H4 (cell line): ENCODE results near the gene ISL2. TPM values are rescaled to one million over a fixed set of nuclear protein-coding genes. Genes with fewer than 3 reads are reported as not detected.
"Not testable (repeated sequence)": the region's sequence is repeated elsewhere in the genome, so short reads cannot be mapped to it uniquely, and the experiment has no call there.

Experiments used
- DNase-seq: peaks from one replicate; pipeline ENCODE4 v3.0.0-alpha.2; 2015; ENCODE audit warnings: low spot score
- total RNA-seq: library from RNA; depleted of rRNA; stranded (reverse); fragments of >200 nt; shearing (Covaris generic); gene quantifications from 2 replicates; pipeline ENCODE4 v1.2.3, GENCODE V29; 2014; rRNA removed

ISL2 gene
- total RNA-seq, result 2.3 and 4.2 TPM in 2 replicates

DNA sequence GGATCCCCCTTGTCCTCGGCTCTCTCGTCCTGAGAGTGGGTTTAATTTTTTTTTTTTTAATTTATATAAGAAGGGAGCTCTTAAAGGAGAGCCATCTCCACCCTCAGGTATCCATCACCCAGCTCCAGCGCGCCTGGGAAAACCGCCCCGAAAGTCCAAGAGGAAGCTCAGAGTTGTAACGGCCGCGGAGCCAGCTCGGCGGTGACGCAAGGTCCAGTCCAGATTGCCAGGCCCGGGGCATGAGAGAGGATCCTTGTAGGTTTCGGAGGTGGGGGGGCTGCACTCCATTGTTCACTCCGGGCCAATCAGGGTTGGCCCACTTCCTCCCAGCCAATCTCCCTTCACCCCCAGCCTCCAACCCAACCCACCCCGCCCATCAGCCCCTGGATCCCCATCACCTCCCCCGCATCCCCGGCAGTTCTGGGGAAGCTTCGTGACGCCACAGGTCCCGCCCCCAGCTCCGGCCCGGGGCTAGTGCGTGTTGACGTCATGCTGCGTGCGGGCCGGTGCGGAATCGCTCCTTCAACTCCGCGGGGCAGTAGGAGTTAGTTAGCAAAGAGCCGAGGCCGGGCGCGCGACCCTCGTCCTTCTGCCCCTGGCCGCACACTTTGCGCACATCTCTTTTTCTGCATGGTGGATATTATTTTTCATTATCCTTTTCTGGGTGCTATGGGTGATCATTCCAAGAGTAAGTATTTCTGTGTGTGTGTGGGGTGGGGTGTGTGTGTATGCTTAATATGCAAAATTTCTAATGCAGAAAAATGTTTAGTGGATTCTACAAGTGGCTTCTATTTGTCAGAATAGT lies at the start of gene ISL2:
Gene ISL2 (plus strand): TSS at position 520 of the 805 bp plus-strand sequence. CDS start 111 bp downstream, at position 631.
- DNase-seq, result peak; percentile 93

DNA sequence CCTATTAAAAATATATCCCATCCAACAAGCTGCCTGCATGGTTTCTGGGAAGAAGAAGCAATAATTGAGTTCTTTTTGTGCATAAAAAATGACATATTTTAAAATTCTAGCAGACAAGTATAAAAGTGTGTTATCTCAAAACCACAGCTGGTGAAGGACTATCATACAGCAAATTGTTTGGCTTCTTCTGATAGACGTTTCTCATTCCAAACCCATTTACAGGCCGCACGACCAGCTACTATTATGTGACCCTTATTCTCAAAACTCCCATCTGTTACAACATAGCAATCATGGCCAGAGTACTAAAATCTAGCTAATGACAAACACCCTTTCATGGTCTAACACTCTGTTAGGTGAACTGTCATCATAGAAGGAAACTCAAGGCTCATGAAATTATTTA lies 47.0 kb upstream of the ISL2 start:
- DNase-seq, result no peak

DNA sequence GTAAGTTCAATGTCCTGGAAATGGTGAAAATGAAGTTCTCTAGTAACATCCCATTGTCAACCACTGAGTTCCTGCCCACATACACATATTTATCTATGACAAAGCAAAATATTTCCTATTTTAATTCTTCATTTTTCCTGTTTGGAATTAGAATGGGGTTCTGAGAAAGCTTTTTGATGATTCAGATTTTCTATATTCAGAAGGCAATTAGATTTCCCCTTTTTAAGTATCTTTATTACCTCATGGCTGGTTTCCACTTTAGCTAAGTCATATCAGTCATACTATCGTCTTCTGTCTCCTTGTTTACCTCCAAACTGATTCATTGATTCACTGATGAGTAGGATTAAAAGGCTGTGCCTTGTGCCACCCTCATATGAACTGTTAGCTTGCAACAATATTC lies 43.2 kb upstream of the ISL2 start:
- no peak for DNase-seq

DNA sequence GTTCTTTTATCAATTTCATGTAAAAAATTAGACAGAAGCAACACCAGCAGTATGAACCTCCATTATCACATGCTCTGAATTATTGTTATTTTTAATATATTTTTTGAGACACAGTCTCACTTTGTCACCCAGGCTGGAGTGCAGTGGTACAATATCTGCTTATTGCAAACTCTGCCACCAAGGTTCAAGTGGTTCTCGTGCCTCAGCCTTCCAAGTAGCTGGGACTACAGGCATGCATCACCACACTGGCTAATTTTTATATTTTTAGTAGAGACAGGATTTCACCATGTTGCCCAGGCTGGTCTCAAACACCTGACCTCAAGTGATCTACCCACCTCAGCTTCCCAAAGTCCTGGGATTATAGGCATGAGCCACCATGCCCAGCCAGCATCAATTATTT lies 42.1 kb upstream of the ISL2 start:
- DNase-seq, result not testable (repeated sequence)

DNA sequence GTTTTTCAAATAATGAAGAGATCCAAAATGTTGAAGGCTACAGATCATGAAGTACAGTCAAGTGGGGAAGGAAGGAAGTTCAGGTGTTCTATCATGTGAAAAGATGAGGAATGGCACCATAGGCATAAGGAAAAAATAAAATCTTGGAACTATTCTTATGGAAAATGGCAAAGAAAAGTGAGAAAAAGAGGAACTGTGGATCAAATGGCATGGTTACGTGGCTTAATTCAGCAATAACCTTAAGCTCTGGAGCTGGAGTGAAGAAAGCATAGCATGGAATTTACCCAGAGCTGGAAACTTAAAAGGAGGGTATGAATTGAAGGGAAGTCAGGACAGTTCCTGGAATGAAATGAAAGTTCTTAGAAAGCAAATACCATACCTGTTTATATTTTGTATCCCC lies 39.7 kb upstream of the ISL2 start:
- no peak for DNase-seq

DNA sequence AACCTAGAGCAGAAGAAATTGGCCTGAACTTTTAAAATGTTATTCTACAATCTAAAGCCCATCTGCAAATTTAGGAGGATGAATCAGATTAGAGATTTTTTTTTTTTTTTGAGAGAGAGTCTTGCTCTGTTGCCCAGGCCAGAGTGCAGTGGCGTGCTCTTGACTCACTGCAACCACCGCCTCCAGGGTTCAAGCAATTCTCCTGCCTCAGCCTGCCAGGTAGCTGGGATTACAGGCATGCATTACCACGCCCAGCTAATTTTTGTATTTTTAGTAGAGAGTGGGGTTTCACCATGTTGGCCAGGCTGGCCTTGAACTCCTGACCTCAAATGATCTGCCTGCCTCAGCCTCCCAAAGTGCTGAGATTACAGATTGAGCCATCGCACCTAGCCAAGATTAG lies 38.6 kb upstream of the ISL2 start:
- DNase-seq, result not testable (repeated sequence)

DNA sequence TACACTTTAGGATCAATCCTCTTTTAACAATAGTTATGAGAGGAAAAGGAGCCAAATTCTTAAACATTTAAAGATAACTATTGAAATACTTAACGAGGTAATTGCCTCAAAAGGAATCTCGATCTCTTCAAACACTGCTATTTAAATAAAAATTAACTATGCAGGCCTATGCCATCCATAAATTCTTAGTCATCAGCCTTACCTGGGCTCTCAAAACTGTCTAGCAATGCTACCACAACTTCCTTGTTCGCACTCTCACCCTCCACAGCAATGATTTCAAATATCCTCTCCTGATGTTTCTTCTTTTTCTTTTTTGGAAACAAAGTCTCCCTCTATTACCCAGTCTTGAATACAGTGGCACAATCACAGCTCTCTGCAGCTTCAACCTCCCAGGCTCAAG lies 37.6 kb upstream of the ISL2 start:
- DNase-seq, result no peak

DNA sequence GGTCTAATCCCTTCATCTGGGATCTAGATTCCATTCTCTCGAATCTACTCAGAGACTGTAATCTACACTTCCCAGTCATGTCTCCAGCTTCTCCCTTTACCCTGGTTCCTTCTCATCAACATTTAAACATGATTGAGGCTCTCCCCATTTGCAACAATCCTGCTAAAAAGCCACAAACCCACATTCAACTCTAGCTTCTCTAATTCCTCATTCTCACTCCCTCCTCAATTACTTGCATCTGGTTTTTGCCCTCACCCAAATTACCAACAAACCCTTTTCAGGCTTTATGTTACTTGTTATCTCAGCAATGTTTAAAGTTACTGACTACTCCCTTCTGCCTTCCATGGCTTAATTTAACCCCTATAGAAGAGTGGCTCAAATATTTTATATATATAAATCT lies 36.8 kb upstream of the ISL2 start:
- no peak for DNase-seq

DNA sequence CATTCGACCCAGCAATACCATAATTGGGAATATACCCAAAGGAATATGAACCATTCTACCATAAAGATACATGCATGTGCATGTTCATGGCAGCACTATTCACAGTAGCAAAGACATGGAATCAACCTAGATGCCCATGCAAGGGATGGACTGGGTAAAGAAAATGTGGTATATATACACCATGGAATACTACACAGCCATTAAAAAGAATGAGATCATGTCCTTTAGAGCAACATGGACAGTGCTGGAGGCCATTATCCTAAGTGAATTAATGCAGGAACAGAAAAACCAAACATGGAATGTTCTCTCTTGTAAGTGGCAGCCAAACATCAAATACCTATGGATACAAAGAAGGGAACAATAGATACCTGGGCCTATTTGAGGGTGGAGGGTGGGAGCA lies 32.7 kb upstream of the ISL2 start:
- no peak for DNase-seq

DNA sequence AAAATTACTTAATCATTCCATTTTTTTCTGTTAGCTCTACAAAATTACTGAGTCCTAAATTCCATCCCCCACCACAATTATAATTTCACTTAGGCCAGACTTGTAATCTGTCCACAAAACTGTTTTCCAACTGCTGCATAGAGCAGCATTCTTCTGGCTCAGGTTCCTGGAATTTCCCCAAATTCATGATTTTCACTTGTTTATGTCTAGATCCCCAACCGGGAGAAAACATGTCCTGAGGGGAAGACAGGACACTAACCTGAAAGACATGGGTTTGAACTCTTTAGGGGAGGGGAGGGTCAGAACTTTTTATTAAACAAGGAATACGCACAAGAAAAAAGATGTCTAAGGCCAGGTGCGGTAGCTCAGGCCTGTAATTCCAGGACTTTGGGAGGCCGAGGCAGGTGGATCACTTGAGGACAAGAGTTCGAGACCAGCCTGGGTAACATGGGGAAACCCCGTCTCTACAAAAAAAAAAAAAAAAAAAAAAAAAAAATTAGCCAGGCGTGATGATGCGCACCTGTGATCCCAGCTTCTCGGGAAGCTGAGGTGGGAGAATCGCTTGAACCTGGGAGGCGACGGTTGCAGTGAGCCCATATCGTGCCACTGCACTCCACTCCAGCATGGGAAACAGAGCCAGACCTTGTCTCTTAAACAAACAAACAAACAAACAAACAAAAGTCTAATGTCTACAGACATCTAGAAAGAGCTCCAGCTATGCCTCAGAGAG lies 26.8 kb upstream of the ISL2 start:
- no peak for DNase-seq

DNA sequence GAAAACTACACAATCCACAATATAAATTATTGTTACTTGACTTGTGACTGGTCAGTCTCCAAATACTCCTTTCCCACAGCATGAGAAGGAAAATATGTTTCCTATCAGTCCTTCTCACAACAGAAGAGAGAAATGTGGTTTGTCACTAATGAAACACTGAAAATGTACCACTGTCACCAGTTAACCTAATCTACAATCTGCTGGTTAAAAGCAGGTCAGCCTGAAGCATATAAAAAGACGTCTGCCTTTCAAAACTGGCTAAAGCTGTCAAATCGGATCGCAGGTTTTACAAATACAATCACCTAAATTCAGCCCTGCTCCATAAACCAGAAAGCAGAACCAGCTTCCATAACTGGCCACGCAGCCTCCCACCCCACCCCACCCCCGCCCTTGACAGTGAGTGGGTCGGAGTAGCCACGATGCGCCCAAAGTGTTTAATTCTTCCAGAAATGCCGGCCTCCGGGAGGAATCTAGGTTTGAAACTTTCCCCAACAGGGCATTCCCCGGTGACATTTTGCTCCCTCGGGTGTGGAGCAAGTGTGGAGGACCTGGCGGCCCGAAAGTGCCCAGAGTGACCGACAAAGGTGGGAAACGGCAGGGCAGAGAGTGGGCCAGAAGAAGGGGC lies 26.0 kb upstream of the ISL2 start:
- no peak for DNase-seq

DNA sequence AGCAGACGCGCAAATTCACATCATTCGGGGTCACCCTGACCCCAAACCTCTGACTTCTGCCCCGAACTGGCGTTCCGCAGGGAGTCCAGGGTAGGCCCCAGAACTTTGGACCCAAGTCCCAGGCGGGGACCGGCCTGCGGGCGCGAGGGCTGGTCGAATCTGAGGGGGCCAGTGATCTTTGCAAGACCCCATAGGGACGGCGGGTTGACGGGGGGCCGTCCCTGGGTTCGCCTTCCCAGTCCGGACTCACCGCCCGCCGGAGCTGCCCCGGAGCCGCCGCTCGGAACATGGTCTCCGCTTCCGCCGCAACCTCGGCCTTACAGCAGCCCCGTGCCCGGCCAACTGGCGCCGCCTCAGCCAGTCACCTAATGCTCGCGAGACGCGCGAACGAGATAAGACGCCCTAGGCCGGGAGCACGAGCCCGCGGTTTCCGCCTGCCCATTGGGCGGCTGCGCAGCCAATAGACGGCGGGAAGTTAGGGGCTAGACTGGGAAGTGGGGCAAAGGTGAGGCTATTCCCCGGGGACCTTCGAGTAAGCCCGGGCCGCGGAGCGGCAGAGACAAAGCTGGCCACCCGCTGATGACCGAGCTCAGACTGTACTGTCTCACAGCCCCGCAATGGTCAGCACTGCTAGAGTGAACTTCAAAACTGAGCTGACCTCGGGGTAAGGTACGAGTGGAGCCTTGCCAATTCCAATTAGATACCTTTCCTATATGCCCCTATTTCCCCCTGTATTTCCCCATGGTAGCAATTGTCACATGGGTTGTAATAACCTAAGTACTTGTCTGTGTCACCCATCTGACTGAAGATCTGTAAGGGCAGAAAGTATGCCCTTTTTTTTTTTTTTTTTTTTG lies 25.2 kb upstream of the ISL2 start, which contains the start of gene ETFA:
Gene ETFA (minus strand): TSS at position 370 of the 854 bp plus-strand sequence. CDS start 81 bp downstream, at position 289.
- peak; percentile 97 for DNase-seq

DNA sequence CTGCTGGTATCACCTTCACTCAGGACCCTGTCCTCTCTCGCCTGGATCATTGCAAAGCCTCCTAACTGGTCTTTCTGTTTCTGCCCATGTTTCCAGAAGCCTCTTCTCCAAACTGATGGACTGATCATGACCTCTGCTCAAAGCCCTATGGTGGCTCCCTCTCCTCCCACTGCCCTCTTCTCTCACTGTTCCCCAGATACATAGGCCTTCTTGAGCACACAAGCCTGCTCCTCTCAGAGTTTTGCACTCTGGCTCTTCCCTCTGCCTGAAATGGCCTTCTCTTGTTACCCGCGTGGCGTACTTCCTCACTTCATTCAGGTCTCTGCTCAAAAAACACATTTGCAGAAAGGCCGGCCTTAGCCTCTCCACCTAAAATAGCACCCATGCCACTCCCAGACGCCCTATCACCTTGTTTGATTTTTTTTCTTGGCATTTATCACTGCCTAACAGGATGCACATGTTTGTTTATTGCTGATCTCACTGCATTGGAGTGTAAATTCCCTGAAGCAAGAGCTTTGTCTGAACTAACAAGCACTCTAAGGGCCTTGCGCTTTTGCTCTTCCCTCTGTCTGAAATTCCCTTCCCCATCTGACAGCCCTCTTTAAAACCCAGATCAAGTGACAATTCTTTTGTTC lies 23.9 kb upstream of the ISL2 start:
- DNase-seq, result peak; percentile 83

DNA sequence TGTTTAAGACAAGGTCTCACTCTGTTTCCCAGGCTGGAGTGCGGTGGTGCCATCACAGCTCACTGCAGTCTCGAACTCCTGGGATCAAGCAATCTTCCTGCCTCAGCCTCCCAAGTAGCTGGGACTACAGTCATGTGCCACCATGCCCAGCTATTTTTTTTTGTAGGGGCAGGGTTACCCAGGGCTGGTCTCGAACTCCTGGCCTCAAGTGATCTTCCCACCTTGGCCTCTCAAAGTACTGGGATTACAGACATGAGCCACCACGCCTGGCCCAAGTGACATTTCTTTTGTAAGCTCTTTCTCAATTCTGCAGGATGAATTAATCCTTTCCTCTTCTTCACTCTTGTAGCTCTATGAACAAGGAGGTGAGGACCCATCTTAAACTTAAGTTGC lies 23.4 kb upstream of the ISL2 start:
- DNase-seq, result not testable (repeated sequence)

DNA sequence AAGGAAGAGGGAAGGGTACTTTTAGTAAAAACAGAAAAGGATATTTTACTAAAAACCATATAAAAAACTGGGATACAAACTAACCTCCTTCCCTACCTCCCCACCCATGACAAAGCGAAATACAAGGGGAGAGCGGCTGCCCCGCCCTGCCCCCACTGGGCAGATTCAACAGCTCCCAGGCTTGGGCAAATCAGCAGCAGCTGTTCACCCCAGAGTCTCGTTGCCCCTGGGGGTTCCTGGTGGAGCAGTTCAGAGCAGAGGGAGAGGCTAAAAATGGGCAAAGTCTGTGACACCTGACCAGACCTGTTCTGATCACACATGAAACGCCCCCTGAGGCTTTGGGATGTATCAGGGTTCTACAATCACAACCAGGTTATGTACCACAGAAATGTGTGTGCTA lies 22.8 kb upstream of the ISL2 start:
- DNase-seq, result no peak

DNA sequence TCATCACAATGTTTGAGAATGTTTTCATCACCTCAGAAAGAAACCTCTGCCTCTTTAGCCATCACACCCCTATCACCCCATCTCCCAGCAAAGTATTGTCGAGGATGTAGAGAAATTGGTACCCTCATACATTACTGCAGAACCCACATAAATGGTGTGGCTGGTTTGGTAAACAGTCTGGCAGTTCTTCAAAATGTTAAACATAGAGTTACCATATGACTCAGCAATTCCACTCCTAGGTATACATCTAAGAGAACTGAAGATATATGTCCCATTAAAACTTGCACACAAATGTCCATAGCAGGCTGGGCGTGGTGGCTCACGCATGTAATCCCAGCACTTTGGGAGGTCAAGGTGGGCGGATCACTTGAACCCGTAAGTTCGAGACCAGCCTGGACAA lies 16.6 kb upstream of the ISL2 start:
- no peak for DNase-seq

DNA sequence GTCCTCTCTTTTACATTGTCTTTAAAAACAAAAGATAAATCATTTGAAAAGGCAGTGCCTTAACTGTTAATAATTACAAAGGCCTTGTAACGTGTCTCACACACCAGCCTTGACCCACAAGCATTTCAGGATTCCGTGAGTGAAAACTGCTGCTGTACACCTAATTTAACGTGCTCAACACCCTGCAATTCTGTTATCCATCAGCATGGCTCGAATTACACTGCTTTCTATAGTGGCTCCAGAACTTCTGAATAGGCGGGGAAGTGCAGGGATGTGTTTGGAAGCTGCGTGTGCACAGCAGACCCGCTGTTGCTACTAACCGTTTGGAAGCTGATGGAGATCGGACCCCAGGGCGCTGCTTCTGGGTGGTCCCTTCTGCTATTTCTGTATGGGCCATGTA lies 15.4 kb upstream of the ISL2 start:
- DNase-seq, result no peak

DNA sequence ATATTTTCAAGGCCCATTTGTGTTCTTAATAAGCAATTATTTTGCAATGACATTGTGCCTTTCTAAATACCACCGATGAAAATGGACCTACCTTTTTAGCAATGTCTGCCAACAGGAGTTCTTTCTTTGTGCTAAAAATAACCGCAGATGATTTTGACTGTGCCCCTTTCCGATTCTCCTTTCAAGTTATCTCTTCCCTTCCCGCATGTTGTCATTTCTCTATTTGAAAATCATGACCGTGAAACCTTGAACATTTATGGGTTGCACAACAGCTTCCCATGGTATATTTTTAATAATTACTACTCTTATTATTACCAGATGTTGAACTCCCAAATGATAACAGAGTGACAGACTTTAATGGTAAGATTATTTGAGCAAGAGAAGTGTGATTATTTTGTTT lies 15.0 kb upstream of the ISL2 start:
- DNase-seq, result no peak

DNA sequence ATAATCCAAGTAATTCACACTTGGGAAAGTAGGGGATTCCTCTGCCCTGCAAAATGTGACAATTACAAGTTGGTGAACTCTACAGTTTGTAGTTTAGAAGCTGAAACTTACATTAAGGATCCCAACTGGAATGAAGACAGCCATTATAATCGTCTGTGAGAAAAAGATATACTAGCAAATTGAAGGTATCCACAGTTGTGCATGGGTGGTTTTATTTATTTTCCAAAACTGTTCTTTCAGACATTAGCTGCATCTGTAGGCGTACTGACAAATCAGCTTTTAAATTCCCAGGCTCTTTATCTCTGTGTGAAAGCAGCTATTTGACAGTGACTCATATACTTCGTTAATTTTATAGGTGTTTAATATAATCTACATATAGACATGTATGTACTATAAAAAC lies 12.5 kb upstream of the ISL2 start:
- no peak for DNase-seq

DNA sequence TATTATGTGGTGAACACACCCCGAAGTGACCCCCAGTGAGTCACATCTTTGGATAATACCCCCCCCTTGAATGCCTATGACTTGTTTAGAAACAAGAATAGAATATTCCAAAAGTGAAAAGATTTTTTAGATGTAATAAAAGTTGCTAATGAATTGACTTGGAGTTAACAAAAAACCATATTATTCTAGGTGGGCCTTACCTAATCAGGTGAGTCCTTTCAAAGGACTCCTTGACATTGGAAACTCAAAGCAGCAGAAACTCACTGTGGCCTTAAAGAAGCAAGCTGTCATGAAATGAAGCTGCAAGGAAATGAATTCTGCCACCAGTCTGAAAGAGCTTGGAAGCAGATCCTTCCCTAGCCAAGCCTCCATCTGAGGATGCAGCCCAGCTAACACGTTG lies 10.9 kb upstream of the ISL2 start:
- DNase-seq, result no peak
